Peyer's patch (tissue), 4 donors: ENCODE data around the gene ARHGEF26.

Experiments used
- CTCF ChIP-seq, 6 experiments: fragments of 450-650 bp in 4 of 6; fragments of 200-600 bp in 2 of 6; sonication (generic) in 1 of 6; IDR thresholded peaks; one replicate each; pipeline ENCODE4 v1.5.1; 2017 to 2019; ENCODE audit warnings: antibody characterized with exemption in 6 of 6, mild to moderate bottlenecking in 3 of 6, moderate library complexity in 1 of 6
- POLR2A ChIP-seq, 2 donors: fragments of 450-650 bp; IDR thresholded peaks; one replicate each; pipeline ENCODE4 v1.5.1; 2017; ENCODE audit warnings: antibody characterized with exemption in 2 of 2, mild to moderate bottlenecking in 2 of 2, moderate library complexity in 2 of 2

GRCh38 chr3:154254527-154254926 is 133.3 kb downstream of the ARHGEF26 start:
- no peak for TF ChIP-seq CTCF (IDR thresholded peaks at IDR 0.05)
- no peak for TF ChIP-seq POLR2A (IDR thresholded peaks at IDR 0.05)
